Esophagus squamous epithelium (tissue), 5 donors: ENCODE results near the gene CLEC10A. TPM values are rescaled to one million over a fixed set of nuclear protein-coding genes. Genes with fewer than 3 reads are reported as not detected.
A peak's percentile ranks its signal among the peaks of the same experiment; 100 is the strongest.

Experiments used
- DNase-seq: peaks from one replicate; lab custom pipeline; 2025; lab: John Stamatoyannopoulos, UW
- H3K27ac ChIP-seq, 4 donors: fragments of 200-600 bp; sonication (generic); one replicate each; pipeline ENCODE4 v1.5.1; 2016 to 2019; ENCODE audit warnings: mild to moderate bottlenecking in 1 of 4
- H3K27me3 ChIP-seq, 4 donors: fragments of 200-600 bp; sonication (generic); 1 replicate in 3 of 4; 2 replicates in 1 of 4; pipeline versions ENCODE4 v1.5.1 to v1.6.0; 2017 to 2021; ENCODE audit warnings: antibody characterized with exemption in 1 of 4
- H3K36me3 ChIP-seq, 3 donors: fragments of 200-600 bp; sonication (generic); one replicate each; pipeline ENCODE4 v1.5.1; 2016 to 2019
- H3K4me1 ChIP-seq, 3 donors: fragments of 200-600 bp; sonication (generic); one replicate each; pipeline ENCODE4 v1.5.1; 2017 to 2019
- H3K4me3 ChIP-seq, 4 donors: fragments of 200-600 bp; sonication (generic); 1 replicate in 3 of 4; 2 replicates in 1 of 4; pipeline ENCODE4 v1.5.1; 2016 to 2019; ENCODE audit warnings: mild to moderate bottlenecking in 2 of 4, moderate library complexity in 1 of 4
- H3K9me3 ChIP-seq, 3 donors: fragments of 200-600 bp; sonication (generic); one replicate each; pipeline ENCODE4 v1.5.1; 2016 to 2019
- CTCF ChIP-seq, 6 experiments: fragments of 450-650 bp in 4 of 6; fragments of 200-600 bp in 2 of 6; sonication (generic) in 2 of 6; IDR thresholded peaks; one replicate each; pipeline ENCODE4 v1.5.1; 2016 to 2019; ENCODE audit warnings: antibody characterized with exemption in 6 of 6, mild to moderate bottlenecking in 4 of 6, moderate library complexity in 4 of 6
- POLR2A ChIP-seq, 4 donors: fragments of 450-650 bp; IDR thresholded peaks; one replicate each; pipeline ENCODE4 v1.6.1; 2017; ENCODE audit warnings: antibody characterized with exemption in 4 of 4, mild to moderate bottlenecking in 4 of 4, moderate library complexity in 3 of 4
- WGBS, 2 donors: methylation state at CpG; one replicate each; pipeline ENCODE4 v1.1.5; 2018; 5-methylcytosine and 5-hydroxymethylcytosine counted together
- intact Hi-C: fragments of 100-400 bp; cut with DNase I; formaldehyde crosslinking; loops from one replicate; pipeline ENCODE4 v1.15.0; 2022
- total RNA-seq, 4 donors: library from RNA; depleted of rRNA; stranded (reverse); fragments of >200 nt; gene quantifications; one replicate each; pipeline ENCODE4 v1.1.0, GENCODE V29; 2016
- donor health status: DM: yes; HTN: yes; CAD: no.

The CLEC10A gene
- total RNA-seq, 4 donors from 2014 or later = 0.40 to 10.6 (median 4.0) TPM

- Histone ChIP-seq H3K4me1 (peaks cover 0 to 9% (median 0%) of the 10 kb centered on the region in 3 donors), H3K4me3 (no peak overlapping the region), H3K27me3 (no peaks in the 10 kb centered on the region), H3K9me3 (peaks cover 0 to 14% (median 9%) of the 10 kb centered on the region in 3 donors), H3K36me3 (no peaks in the 10 kb centered on the region), H3K27ac (no peak overlapping the region)
- no peak for DNase-seq
- intact Hi-C loops = no loop called here
- WGBS, 2 donors = 68 to 71% methylated on average over 1 of the region's 1 CpG
- TF ChIP-seq POLR2A (IDR thresholded peaks at IDR 0.05) = no peak
- TF ChIP-seq CTCF (IDR thresholded peaks at IDR 0.05) = no peak
These were observed 12.9 kb downstream of the CLEC10A start for GRCh38 chr17:7067198-7067597.

DNA sequence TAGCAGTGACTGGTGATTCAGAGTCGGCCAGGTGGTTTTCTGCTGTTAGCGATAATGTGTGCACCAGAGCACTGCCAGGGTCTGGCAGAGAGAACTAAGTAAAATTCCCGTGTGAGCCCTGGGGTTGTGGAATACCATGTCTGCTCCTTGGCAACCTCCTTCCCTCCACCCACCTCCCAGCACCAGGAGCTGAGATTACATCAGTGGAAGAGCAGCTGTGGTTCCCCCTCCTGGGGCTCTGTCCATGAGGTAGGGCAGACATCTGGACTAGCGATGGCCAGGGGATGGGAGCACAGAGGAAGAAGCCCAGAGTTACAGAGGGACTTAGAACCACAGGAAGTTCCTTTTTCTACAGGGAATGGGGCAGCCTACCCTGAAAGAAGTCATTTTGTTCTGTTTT is 15.8 kb downstream of the CLEC10A start:
- 33 to 36% methylated on average over 3 of the region's 4 CpGs for WGBS, 2 donors
- Histone ChIP-seq H3K4me1 (peaks cover 0 to 29% (median 3%) of the 10 kb centered on the region in 3 donors), H3K36me3 (no peaks in the 10 kb centered on the region), H3K9me3 (peaks cover 0 to 14% (median 9%) of the 10 kb centered on the region in 3 donors), H3K27ac (no peak overlapping the region), H3K4me3 (no peak overlapping the region), H3K27me3 (no peaks in the 10 kb centered on the region)
- intact Hi-C loops = no loop called here
- DNase-seq = no peak
- TF ChIP-seq POLR2A (IDR thresholded peaks at IDR 0.05) (no peak), CTCF (IDR thresholded peaks at IDR 0.05) (no peak)

DNA sequence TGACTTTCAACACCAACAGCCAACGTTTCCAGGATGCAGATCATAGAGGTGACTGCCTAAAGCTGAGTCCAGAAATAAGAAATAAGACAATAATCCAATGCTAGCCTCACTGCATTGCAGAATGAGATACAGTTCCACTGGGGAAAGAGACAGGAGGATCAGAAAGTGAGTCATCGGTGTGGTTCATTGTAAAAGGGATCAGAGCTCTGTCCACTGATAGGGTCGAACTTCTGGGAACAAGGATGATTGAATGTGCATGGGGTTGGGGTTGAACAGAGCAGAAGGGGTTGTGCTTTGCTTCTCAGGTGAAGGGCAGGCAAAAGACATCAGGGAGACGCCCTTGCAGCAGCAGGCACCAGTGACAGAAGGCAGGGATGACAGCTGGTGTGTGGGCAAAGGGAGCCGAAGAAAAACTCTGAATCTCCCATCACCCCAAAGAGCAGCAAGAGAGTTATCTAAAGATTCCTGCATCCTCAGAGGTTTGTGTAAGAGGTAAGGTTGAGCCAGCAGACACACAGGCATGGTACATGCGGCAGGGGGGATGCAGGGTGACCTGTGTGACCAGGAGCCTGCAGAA is 16.4 kb downstream of the CLEC10A start:
- intact Hi-C loops = no loop called here
- H3K4me3 ChIP-seq = no peak overlapping the region
- no peak overlapping the region for H3K27ac ChIP-seq
- DNase-seq = no peak
- no peaks in the 10 kb centered on the region for H3K36me3 ChIP-seq
- H3K4me1 ChIP-seq = peaks cover 0 to 35% (median 7%) of the 10 kb centered on the region in 3 donors
- peaks cover 0 to 11% (median 9%) of the 10 kb centered on the region in 3 donors for H3K9me3 ChIP-seq
- TF ChIP-seq CTCF (IDR thresholded peaks at IDR 0.05) = no peak
- TF ChIP-seq POLR2A (IDR thresholded peaks at IDR 0.05) = no peak
- WGBS, 2 donors = 51 to 65% methylated on average over 6 of the region's 6 CpGs
- H3K27me3 ChIP-seq = no peaks in the 10 kb centered on the region

DNA sequence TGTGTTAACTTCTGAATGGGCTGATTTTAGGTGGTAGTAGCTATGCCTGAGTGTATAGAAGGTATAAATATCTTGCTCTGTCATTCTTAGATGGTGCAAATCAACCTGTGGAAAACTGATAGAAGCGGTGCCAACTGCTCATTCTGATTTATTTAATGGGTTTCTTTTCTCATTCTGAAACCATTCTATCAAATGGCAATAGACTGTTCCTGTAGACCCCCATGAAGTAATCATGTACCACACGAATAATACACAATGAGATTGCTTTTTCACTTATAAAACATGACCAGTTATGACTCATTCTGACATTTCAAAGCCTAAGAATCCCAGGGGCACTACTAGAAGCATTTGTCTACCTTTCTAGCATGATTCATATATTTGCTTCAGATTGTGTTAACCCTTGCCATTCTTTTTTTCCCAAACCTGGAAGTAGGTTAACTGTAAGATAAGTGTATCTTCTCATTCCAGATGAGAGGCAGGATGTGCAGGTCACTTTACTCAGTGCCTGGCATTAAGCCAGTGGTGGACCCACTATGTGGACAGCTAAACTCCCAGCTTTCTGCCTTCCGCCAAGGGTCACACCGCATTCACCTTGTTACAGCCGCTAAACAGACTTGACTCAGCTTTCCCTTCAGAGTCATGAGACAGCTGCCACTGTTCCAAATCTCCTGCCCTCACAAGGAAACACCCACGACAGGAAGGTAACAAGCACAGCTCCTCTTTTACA is 19.7 kb downstream of the CLEC10A start:
- peaks cover 0 to 39% (median 7%) of the 10 kb centered on the region in 3 donors for H3K4me1 ChIP-seq
- WGBS, 2 donors = 3 to 31% methylated on average over 6 of the region's 6 CpGs
- no peak for TF ChIP-seq CTCF (IDR thresholded peaks at IDR 0.05)
- no peak for TF ChIP-seq POLR2A (IDR thresholded peaks at IDR 0.05)
- H3K4me3 ChIP-seq = peak overlapping the region in 1 of 4 donors; percentile 19
- no peak for DNase-seq
- intact Hi-C loops = no loop called here
- no peaks in the 10 kb centered on the region for H3K27me3 ChIP-seq
- H3K27ac ChIP-seq = peak overlapping the region; percentile 59 to 86 (median 80)
- H3K9me3 ChIP-seq = no peaks in the 10 kb centered on the region
- no peaks in the 10 kb centered on the region for H3K36me3 ChIP-seq

DNA sequence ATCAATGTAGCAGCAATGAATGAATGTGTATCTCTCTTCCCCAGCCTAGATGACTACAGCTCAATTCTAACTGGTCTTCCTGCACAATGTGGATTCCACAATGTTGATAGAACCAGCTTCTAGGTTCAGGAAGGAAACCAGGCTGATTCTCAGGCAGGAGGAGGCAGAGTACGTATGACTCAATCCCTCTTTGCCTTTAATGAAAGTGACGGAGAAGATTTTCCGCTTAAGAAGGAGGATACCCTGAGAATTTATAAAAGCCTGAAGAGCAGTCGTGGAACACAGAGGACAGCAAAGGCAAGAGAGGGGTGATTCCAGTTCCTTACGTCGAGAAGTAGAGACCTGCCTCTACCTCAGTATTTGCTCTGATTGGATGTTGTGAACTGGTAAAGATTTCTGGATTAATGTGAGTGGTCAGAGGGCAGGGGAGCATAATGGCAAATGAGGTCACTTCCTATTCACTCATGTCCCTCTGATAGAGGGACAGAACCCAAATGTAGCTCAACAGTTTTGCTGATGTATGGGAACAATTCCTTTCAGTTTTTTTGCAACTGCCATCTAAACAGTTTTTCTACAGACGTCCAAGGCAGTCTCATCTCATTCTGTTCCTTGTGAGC is 21.1 kb downstream of the CLEC10A start:
- 40 to 41% methylated on average over 7 of the region's 7 CpGs for WGBS, 2 donors
- H3K4me3 ChIP-seq = no peak overlapping the region
- peak overlapping the region; percentile 53 to 84 (median 65) for H3K27ac ChIP-seq
- no peaks in the 10 kb centered on the region for H3K9me3 ChIP-seq
- no peaks in the 10 kb centered on the region for H3K36me3 ChIP-seq
- peaks cover 0 to 39% (median 7%) of the 10 kb centered on the region in 3 donors for H3K4me1 ChIP-seq
- no peak for DNase-seq
- TF ChIP-seq POLR2A (IDR thresholded peaks at IDR 0.05) (no peak), CTCF (IDR thresholded peaks at IDR 0.05) (no peak)
- no peaks in the 10 kb centered on the region for H3K27me3 ChIP-seq
- intact Hi-C loops = no loop called here
